Fibroblast of upper back skin (primary cell): ENCODE results near the gene CKS1B.

Source experiments
- DNase-seq: peaks from one replicate; pipeline ENCODE4 v3.0.0-alpha.2; 2013

The CKS1B gene

DNA sequence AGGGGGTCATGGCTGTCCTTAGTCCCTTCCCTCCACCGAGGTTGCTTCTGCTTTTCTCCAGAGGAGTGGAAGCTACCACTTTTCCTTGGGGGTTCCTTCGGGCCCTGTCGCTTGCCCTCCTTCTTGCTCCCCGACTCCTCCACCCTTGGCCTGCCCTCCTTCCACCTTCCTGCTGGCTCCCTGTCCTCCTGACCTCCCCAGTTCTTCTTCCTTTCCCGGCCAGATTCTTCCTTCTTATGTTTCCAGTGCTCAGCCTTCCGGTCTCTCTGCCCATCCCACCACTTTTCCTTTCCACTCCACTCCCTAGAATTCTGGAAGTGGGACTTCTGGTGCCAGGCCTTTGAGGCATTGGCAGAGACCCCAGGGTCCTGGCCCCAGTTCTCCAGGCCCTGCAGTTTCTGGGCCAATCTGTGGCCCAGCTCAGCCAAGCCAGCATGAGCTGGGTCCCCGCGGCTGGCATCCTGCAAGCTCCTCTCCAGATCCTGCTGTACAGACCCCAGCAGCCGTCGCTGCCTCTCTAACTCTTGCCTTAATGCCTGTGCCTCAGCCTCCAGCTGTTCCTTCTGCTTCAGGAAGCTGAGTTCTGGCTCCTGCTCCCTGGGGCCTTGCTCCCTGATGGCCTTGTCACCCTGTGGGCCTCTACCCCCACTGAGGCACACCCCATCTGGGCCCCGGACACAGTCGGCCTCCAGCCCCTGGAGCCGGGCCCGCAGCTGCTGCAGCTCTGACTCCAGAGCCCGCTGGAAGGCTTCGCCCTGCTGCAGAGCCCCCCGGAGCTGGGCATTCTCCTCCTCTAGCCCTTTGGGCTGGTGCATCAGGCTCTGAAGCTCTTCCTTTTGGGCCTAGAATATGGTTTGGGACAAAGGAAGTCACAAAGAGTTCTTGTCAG, 28.3 kb upstream of the CKS1B start:
- no peak for DNase-seq

DNA sequence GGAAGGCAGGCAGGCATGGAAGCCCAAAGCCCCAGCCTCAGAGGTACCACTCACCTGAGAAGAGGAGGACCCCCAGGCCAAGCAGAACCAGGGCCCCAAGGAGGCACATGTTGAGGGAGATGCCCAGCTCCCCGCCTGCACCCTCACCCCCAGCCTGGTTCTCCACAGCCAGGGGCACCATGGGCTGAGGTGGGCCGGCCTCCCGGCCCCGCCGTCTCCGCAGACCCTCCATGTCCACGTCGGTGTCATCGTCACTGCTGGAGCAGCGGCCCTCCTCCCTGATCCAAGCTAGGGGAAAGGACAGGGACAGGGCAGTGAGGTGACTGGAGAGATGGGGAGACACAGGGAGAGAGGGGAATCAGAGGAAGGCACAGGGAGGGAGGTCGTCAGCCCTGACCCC, 26.4 kb upstream of the CKS1B start:
- DNase-seq: no peak

DNA sequence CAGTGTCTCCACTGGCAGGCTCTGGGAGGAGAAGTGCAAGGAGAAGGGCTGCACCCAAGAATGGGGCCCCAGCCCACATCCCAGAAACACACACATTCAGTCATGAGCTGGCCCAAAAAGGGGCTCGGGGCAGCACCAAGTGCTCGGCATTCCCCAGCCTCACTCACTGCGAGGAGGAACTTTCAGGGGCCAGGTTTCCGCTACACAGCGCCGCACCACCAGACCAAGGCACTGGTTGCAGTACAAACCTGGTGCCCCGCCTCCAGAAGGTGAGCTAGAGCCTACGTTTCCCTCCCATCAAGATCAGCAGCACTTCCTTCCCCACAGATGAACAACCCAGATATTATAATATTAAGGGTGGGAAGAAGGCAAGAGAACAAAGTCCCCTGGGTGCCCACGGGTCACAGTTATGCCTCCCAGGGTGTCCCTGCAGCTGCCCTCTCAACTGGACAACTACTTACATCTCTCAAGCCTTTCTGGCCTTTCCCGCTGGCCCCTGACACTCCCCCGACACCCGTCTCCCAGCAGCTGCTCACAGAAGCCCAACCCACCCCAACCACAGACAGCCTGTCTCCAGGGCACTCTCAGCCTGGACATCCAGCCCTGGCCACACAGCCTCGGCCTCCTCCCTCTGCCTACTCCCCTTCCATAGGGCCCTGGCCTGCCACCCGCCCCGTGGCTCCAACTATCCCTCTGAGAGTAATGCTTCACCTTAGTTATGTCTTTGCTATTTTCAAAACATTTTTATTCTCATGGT, 22.4 kb upstream of the CKS1B start:
- no peak for DNase-seq

DNA sequence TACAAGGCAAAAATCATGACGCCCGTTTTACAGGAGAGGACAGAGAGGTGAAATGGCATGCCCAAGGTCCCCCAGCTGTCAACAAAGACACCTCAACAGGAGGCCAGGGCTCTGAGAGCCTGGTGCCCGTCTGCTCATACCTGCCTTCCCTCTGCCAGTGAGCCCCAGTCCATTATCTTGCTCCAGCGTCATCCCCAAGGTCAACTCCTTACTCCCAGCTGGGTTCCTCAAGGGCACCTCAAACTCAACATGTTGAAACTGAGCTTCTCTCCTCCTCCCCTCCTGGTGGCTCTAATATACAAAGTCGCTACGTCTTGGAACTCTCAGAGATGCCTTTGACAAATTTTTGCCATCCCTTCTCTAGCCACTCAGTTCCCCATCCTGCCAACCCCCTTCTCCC, 21.8 kb upstream of the CKS1B start:
- no peak for DNase-seq

DNA sequence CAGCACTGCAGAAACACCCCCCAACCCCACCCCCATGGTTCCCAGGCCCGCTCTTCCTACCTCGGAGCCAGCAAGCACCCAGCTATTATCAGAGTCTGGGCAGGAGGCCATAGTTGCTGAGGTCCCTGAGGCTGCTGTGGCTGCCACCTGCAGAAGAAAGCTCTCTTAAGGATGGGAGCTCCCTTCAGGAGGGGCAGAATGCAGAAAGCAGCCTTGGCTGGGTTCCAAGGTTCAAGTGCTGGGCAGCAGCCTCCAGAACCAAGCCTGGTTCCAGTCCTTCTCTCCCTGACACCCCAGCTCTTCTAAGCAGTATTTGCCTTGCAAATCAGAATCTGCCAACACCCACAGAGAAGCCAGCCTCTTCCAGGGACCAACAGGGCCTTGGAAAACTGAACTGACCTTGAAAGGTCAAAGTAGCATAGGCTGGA, 20.9 kb upstream of the CKS1B start:
- no peak for DNase-seq

DNA sequence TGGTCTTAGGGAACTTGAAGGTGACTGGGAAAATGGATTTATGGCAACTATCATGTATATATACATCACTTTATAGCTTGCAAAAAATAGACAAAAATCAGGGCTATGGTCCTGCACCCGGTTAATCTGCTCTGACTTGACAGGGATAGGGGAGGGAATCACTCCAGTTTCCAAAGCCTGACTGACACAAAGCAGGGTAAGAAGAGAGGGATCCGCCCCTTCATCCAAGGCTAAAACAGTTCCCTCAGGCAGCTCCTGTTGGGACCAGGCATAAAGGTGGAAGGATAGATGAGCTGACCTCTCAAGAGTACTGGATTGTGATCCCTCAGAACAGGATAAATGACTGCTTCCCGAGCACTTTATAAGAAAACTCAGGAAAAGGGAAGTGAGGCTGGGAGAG, 19.9 kb upstream of the CKS1B start:
- no peak for DNase-seq

DNA sequence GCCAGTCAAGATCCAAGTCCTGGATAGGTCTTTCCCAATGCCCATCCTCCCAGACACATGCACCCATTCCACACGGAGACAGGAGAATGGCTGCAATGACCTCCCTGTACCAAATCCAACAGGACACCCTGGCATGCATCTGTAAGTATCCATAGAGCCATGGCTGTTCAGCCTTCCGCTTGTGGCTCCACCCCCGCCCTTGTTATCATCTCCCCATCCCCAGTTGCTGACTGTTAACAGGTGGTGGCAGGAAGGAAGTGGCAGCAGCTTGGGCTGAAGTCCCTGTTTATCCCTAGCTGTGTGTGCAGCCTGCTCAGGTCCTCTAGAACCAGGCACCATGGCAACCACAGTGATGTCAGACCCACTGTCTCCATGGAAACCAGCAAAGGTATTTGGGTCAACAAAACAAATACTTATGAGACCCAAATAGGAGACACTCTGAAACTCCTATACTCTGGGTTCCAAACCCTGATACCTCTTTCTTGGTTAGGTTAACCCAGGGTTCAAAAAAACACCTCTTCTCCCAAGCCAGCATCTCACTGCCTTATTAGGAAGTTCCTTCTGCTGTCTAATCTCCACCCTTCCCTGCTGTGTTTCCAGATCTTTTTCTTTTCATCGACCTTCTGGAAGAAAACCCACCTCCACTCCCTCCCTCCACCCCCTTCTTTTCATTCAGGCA, 19.3 kb upstream of the CKS1B start:
- DNase-seq: no peak

DNA sequence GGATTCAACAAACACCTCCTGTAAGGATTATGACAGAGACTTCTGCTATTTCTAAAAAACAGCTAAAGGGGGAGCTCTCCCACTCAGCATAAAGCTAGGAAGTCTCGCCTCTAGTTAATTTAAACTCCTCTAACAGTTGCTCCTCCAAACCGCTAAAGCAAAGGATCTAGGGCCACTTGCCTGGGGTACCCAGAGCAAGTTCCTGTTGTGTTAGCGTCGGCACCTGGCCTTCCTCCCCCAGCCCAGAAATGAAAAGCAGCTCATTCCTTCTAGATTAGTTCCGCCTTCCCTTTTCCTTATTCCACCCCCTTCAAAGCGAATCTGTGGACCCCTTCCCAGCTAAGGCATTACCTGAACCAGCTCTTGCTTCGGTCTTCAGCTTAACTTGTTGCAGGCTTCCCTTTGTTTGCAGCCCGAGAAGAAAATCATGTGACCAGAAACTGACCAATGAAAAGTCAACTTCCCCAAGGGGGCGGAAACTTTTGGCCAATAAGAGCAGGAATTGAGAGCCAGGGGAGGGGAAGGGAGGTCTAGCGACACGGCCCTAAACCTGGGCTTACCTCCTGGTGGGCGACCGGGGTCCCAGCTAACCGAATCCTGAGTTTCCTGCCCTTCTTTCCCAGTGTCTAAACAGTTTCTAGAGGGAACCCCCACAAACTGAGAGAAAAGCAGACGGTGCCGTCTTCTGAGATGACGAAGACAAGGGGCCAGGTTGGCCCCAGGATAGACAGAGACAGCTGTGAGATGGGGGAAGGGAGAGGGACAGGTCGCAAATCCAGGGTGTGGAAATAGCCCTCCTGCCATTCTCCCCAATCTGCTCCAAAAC, 18.6 kb upstream of the CKS1B start, which contains the start of gene PBXIP1:
Gene PBXIP1, minus strand, starts transcription at position 382 of the 826 bp plus-strand sequence. CDS start 2,378 bp downstream, outside the sequence.
- peak; percentile 91 for DNase-seq

DNA sequence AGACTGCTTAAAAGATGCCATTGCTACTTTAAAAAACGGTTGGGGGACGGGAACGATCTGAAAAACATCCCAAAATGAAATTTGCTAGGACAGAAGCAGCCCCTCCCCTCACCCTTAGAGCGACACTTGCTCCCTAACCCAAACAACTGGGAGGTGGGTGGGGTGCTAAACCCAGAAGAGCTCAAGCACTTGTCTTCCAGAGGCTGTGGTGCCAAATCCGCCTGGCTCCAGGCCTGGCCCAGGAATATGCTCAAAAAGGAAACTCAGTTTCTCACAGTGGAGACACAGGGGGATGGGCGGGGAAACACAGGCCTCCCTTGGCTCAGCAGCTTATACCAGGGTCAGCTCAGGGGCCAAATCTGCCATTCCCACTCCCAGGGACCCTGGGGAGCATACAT, 17.9 kb upstream of the CKS1B start:
- DNase-seq: no peak

DNA sequence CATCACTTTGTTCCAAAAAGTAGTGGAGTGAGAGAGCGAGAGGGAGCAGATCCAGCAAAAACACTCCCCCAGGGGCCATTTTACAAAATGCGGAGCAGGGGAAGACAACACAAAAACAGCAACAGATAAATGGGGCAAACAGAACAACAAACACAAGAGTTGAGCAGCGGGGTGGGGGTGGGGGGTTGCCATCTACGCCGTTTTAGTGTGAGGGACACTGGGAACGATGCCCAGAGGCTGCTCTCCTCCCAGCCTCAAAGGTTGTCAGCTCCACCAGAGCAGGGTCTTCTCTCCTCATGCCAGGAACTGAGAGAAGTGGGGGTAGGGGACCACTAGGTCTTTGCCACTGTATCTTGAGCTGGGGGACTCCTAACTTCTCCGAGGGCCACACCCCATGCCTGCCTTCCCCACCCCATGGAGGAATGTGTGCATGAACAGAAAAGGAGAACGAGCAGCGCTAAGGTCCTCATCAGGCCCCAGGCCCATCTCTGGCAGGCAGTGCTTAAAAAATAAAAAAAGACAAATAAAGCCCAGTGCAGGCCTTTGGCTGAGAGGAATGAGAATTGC, 17.3 kb upstream of the CKS1B start:
- DNase-seq: no peak

DNA sequence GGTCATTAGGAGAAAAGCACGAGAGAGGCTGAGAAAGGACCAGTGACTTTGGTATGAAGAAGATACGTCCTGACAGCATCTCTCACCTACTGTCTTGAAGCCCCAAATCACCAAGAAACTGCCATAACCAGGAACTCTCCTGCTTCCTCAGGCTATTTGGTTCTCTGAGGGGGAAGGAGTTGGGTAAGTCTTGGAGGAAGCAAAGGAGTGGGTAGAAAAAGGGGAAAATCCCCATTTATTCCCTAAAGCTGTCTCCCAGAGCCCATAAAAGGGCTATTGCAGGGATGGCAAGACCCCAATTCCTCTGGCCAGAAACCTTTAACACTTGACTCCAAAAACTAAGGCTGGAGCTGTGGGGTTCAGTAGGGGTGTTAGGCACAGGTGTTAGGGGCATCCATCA, 16.4 kb upstream of the CKS1B start:
- DNase-seq: no peak

DNA sequence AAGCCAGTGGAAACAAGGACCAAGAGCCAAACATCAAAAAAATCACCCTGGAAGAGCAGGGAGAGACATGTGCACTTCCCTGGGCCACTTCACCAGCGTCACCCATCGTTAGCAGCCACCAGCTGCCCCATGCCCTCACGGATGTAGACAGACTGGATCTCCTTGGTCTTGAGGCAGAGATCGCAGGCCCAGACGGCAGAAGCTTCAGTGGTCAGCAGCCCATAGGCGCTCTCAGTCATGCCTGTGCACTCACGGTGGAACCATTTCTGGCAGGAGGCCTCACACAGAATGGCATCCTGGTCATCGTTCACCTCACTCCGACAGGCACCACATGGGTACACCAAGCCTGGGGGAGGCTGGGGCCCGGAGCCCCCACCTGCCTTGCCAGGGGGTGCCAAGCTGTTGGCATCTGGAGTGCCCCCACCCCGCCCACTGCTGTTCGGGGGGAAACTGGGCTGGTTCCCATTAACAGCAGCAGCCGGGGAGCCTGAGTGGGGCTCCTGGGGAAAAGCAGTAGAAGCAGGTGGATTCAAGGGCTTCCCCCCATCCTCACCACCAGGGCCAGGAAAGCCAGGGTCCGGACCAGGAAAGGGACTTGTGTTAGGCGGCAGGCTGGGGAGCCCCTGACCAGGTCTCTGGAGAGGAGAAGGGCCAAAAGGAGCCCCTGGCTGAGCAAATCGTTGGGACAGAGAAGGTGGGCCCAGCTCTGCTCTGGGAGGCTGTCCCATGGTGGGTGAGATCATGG, 15.6 kb upstream of the CKS1B start:
- no peak for DNase-seq

DNA sequence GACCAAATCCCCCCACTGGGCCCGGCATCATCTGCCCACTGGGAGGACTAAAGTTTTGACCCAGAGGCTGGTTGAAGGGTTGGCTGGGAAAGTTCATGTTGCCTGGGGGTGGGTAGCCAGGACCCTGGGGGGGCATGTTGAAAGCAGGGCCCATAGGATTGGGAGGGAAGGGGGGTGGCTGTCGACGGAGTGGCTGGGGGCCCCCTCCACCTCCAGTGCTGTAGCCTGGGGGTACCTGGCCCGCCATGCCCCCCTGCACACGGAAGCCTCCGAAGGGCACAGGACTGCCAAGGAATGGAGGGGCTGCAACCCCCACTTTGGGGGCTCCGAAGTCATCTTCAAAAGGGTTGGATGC, 15.1 kb upstream of the CKS1B start:
- no peak for DNase-seq

DNA sequence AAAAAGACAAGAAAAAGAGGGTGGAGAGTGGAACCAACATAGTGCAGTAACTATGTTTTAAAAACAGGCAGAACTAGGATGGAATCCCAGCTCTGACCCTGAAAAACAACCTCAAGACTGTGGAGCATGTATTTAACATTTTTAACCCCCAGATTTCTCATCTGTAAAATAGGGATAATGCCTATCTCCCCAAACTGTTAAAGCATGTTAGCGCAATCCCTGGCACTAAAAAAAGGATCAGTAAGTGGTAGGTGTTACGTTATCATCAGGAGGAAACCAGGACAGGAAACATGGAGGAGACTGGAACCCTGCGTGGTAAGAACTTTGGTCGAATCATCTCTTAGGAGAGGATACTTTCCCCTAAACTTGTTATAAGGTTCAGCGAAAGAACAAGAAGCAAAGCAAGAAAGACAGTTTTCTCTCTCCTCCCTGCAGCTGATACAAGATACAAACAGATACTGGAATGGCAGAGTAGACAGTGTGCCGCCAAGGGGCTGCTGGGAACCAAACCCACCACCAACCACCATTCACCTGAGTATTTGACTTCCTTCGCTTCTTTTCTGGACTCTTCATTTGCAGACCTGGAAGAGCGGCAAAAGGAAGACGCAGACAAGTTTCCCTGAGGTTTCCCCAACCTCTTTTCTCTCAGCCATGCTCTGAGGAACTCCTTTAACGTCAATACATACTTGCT, 13.9 kb upstream of the CKS1B start:
- DNase-seq: no peak

DNA sequence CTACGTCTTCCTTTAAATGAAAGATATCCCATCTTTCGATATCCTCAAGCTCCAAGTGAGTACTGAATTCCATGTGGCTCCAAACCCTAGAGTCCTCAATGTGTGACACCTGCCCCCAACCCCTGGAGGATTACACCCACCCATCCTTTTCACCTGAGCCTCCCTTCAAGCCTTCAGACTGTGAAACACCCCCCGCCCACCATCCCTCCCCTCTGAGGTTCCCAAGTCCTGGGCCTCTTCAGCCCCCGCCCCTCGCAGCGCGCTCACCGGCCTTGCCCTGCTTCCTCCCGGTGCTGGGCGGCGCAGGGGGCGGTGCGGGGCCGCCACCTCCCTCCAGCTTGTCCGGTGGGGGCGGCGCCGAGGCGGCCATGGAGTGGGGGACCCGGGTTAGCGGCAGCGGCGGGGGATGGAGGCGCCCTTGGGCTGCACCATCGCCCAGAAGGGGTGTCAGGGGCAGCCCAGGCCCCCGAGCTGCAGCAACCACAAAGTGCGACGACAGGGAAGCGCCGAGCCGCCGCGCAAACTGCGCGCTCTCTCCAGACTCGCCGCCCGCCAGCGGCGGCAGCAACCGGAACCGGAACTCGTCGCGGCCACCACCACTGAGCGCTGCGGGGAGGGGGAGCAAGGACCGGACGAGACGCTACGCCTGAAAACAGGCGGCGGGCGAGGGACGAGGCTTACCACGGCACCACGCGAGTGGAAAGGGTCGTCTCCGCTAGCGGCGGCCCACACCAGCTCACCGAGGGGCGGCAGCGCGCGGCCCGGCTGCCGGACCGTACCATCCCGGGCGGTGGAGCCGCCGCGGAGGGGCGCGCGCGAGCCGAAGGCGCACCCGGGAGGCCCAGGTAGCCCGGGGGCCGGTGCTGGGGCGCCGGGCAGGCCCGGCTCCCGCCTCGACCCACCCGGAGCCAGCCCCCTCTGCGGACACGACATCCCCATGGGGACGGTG, 13.0 kb upstream of the CKS1B start, which contains the start of gene PYGO2:
Gene PYGO2, minus strand, starts transcription at position 576 of the 949 bp plus-strand sequence. Its CDS starts 206 bp downstream, at position 370.
- DNase-seq: peak; percentile 70

DNA sequence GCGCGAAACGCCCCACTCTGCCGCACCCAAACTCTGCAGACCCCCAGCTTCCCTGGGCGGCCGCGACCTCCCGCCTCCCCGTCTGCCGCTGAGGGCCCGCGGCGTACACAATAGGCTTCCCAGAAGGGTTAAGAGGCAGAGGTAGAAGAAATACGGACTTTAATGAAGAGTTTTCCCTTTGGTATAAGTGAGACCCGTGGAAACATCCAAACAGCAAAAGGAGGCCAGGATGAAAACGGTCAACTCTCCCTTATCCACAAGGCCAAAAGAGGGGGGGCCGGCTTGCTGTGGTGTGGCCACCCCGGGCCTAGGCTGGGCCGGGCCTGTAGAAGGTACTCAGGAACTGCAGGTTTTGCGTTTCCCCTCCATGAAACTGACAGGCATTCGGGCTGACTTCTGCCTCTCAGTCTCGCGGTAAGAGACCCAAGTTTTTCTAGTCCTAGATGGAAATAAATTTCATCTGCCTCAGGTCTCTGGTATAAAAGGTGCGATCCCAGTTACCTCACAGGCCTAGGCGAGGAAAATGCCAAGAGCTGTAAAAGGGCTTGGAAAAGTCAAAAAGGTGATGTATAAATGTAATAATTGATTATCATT, 12.2 kb upstream of the CKS1B start:
- DNase-seq: no peak

DNA sequence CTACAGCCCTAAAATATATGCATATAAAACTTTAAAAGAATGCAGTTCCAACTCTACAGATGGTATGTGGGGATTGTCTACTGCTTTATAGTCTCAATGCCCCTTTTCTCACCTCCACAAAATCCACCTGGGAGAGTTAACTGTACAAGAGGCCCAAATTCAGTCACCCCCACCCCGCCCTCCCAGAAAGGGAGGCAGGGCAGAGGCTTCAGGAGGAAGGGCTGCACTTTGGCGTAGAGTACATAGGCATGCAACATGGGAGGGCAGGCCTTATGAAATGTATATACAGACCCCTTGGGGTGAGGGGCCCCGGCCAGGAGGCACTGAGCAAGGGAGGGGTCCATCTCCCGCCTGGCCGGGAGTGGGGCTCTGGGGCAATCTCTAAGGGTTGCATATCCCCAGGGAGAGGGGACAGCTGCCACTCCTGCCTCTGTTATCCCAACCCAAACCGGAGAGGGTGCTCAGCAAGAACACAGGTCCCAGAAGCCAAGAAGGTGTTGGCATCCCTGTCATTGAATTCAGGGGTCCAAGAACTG, 11.6 kb upstream of the CKS1B start:
- DNase-seq: no peak

DNA sequence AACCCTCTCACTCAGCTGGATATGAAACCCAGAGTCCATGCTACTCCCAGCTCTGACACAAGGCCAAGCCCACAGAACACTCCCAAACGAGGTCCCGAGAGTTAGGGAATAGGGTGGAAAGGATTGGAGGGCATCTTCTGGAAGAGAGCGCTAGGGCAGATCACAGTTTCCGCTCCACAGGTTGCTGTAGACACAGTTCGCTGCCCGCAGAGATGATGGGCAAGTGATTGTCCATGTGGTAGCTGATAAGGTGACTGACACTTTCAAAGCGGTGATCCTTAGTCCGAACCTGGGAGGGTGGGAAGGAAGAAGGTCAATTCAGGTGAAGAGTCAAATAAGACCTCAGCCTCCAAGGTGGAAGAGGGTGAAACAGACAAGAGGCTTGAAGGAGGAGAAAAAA, 10.8 kb upstream of the CKS1B start:
- DNase-seq: no peak

DNA sequence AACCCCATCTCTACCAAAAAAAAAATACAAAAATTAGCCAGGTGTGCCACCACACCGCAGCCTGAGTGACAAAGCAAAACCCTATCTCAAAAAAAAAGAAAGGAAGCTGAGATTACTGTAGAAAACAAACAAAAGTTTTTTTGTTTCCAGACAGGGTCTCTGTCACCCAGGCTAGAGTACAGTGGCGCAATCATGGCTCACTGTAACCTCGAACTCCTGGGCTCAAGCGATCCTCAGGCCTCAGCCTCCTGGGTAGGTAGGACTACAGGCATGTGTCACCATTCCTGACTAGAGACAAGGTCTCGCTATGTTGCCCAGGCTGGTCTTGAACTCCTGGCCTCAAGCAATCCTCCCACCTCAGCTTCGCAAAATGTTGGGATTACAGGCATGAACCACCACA, 10.1 kb upstream of the CKS1B start:
- DNase-seq: no peak
